Upper lobe of left lung (tissue), 4 donors: Measurements from ENCODE around the gene LAPTM4A.

Experiments
- EP300 ChIP-seq, 4 donors: sonication (generic); formaldehyde crosslinking; IDR thresholded peaks; one replicate each; pipeline ENCODE4 v1.5.1; 2017; ENCODE audit warnings: antibody characterized with exemption in 4 of 4, control low read depth in 2 of 4
- POLR2A ChIP-seq, 4 donors: fragments of 450-650 bp; IDR thresholded peaks; one replicate each; pipeline ENCODE4 v1.5.1; 2016 to 2017; ENCODE audit warnings: antibody characterized with exemption in 4 of 4, mild to moderate bottlenecking in 2 of 4
- POLR2AphosphoS5 ChIP-seq, 2 donors: sonication (generic); formaldehyde crosslinking; IDR thresholded peaks; one replicate each; pipeline ENCODE4 v1.5.1; 2017; ENCODE audit warnings: antibody characterized with exemption in 2 of 2
- TF ChIP-seq, protein P1 (sequence below), 6 experiments: fragments of 450-650 bp in 4 of 6; fragments of 200-600 bp in 2 of 6; sonication (generic) in 2 of 6; IDR thresholded peaks; one replicate each; pipeline ENCODE4 v1.5.1; 2016 to 2019; ENCODE audit warnings: antibody characterized with exemption in 6 of 6

DNA sequence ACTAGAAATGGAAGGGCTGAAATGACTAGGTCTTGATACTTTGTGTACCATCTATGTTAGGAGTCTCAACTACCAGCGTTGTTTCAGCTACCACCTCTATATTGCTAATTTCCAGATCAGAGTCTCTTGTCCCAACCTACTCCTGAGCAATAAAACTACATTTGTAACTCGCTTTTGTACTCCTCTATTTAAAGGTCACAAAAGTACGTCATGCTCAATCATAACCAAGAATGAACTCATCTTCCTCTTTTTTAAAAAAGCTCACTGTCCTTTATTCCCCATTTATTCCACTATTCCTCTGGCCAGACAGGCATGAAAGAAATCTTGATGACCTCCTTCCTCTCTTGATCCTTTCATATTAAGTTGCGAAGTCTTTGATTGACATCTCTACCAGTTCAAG is 27.7 kb downstream of the LAPTM4A start:
- TF ChIP-seq EP300 (IDR thresholded peaks at IDR 0.05): no peak
- TF ChIP-seq POLR2AphosphoS5 (IDR thresholded peaks at IDR 0.05): no peak
- TF ChIP-seq, protein P1, sequence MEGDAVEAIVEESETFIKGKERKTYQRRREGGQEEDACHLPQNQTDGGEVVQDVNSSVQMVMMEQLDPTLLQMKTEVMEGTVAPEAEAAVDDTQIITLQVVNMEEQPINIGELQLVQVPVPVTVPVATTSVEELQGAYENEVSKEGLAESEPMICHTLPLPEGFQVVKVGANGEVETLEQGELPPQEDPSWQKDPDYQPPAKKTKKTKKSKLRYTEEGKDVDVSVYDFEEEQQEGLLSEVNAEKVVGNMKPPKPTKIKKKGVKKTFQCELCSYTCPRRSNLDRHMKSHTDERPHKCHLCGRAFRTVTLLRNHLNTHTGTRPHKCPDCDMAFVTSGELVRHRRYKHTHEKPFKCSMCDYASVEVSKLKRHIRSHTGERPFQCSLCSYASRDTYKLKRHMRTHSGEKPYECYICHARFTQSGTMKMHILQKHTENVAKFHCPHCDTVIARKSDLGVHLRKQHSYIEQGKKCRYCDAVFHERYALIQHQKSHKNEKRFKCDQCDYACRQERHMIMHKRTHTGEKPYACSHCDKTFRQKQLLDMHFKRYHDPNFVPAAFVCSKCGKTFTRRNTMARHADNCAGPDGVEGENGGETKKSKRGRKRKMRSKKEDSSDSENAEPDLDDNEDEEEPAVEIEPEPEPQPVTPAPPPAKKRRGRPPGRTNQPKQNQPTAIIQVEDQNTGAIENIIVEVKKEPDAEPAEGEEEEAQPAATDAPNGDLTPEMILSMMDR (IDR thresholded peaks at IDR 0.05): no peak
- TF ChIP-seq POLR2A (IDR thresholded peaks at IDR 0.05): no peak
